Neural progenitor cell (in vitro differentiated cells): Measurements from ENCODE around the gene ASIC3. TPM values are rescaled to one million over a fixed set of nuclear protein-coding genes. Genes with fewer than 3 reads are reported as not detected.

Source experiments
- DNase-seq: peaks from one replicate; pipeline ENCODE4 v3.0.0-alpha.2; 2016; ENCODE audit warnings: low spot score
- H2AFZ ChIP-seq: fragments of 200-600 bp; sonication (generic); replicated peaks from 2 replicates; pipeline ENCODE4 v1.6.1; 2016; ENCODE audit warnings: antibody characterized with exemption
- H3F3A ChIP-seq: fragments of 200-600 bp; sonication (generic); 2 replicates; pipeline ENCODE4 v1.6.1; 2016; ENCODE audit warnings: antibody characterized with exemption, low read depth
- H3K27ac ChIP-seq: fragments of 200-600 bp; sonication (generic); 2 replicates; pipeline ENCODE4 v1.5.1; 2016; ENCODE audit warnings: mild to moderate bottlenecking
- H3K27me3 ChIP-seq: fragments of 200-600 bp; sonication (generic); 2 replicates; pipeline ENCODE4 v1.6.1; 2016; ENCODE audit warnings: mild to moderate bottlenecking, moderate library complexity
- H3K36me3 ChIP-seq: fragments of 200-600 bp; sonication (generic); 2 replicates; pipeline ENCODE4 v1.5.1; 2016
- H3K4me1 ChIP-seq: fragments of 200-600 bp; sonication (generic); 2 replicates; pipeline ENCODE4 v1.6.1; 2016; ENCODE audit warnings: mixed run types
- H3K4me2 ChIP-seq: fragments of 200-600 bp; sonication (generic); 2 replicates; pipeline ENCODE4 v1.6.1; 2016
- H3K4me3 ChIP-seq: fragments of 200-600 bp; sonication (generic); 2 replicates; pipeline ENCODE4 v1.5.1; 2016
- H3K79me2 ChIP-seq: fragments of 200-600 bp; sonication (generic); 2 replicates; pipeline ENCODE4 v1.6.1; 2016; ENCODE audit warnings: low read depth
- H3K9ac ChIP-seq: fragments of 200-600 bp; sonication (generic); 2 replicates; pipeline ENCODE4 v1.6.1; 2016
- H3K9me3 ChIP-seq: fragments of 200-600 bp; sonication (generic); 2 replicates; pipeline ENCODE4 v1.5.1; 2016; ENCODE audit warnings: low read depth
- H4K20me1 ChIP-seq: fragments of 200-600 bp; sonication (generic); 2 replicates; pipeline ENCODE4 v1.6.1; 2016; ENCODE audit warnings: low read depth
- H3K27ac Mint-ChIP-seq: 3 replicates; pipeline ENCODE4 v1.8.0; 2021; ENCODE audit warnings: mixed read lengths
- H3K27me3 Mint-ChIP-seq: 2 replicates; pipeline ENCODE4 v1.8.0; 2022; ENCODE audit warnings: low read depth, mild to moderate bottlenecking, inconsistent platforms, moderate library complexity, mixed read lengths; ENCODE audit not compliant: insufficient read depth
- H3K36me3 Mint-ChIP-seq: 3 replicates; pipeline ENCODE4 v1.8.0; 2021; ENCODE audit warnings: mixed read lengths
- H3K4me1 Mint-ChIP-seq: 3 replicates; pipeline ENCODE4 v1.8.0; 2021; ENCODE audit warnings: mixed read lengths
- H3K4me3 Mint-ChIP-seq: 3 replicates; pipeline ENCODE4 v1.8.0; 2021; ENCODE audit warnings: mild to moderate bottlenecking, moderate library complexity, mixed read lengths
- H3K9me3 Mint-ChIP-seq: 3 replicates; pipeline ENCODE4 v1.8.0; 2020; ENCODE audit warnings: mixed read lengths
- EZH2 ChIP-seq: fragments of 200-600 bp; sonication (generic); IDR thresholded peaks from 2 replicates; pipeline ENCODE4 v1.6.1; 2017; ENCODE audit warnings: antibody characterized with exemption, mild to moderate bottlenecking, moderate library complexity
- EZH2phosphoT487 ChIP-seq: fragments of 200-600 bp; sonication (generic); IDR thresholded peaks from 2 replicates; pipeline ENCODE4 v1.6.1; 2017; ENCODE audit warnings: antibody characterized with exemption
- total RNA-seq: library from RNA; depleted of rRNA; stranded (reverse); fragments of >200 nt; gene quantifications from 2 replicates; pipeline ENCODE4 v1.2.3, GENCODE V29; 2015; ENCODE audit warnings: low replicate concordance
- TF ChIP-seq, protein P1 (sequence below): fragments of 200-600 bp; sonication (generic); IDR thresholded peaks from 2 replicates; pipeline ENCODE4 v1.5.1; 2017; ENCODE audit warnings: antibody characterized with exemption, mild to moderate bottlenecking

ASIC3 gene
- total RNA-seq, 1 donor from 2014 or later: not detected

DNA sequence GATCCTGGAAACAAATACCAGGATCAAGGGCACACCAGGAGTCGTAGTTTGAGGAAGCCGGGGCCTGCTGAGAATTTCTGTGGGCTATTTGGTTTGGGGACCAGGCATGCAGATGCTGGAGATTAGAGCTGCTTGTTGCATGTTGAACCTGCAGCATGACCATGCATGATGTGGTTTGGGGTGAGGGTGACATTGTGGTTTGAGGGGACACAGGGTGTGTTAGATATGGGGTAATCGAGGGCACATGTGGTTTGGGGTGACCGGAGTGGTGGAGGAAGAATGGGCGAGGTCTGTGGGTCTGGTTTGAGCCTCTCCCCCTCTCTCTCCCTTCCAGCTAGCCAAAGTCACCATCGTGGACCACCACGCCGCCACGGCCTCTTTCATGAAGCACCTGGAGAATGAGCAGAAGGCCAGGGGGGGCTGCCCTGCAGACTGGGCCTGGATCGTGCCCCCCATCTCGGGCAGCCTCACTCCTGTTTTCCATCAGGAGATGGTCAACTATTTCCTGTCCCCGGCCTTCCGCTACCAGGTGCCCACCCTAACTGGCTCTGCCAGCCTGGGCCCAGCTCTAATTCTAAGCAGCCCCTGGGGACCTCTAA is 47.3 kb upstream of the ASIC3 start:
- Histone ChIP-seq H3K27me3 (no peaks in the 10 kb centered on the region), H3K27ac (no peak overlapping the region), H3F3A (no peaks in the 10 kb centered on the region), H3K36me3 (no peaks in the 10 kb centered on the region), H3K9me3 (no peaks in the 10 kb centered on the region), H3K9ac (no peak overlapping the region), H3K4me2 (no peak overlapping the region), H3K4me1 (peaks cover 8% of the 10 kb centered on the region), H4K20me1 (no peaks in the 10 kb centered on the region), H3K4me3 (no peak overlapping the region), H3K79me2 (no peaks in the 10 kb centered on the region), H2AFZ (no peak overlapping the region)
- Mint-ChIP-seq H3K4me3 (no peak overlapping the region), H3K27ac (peak overlapping the region; percentile 40), H3K4me1 (peaks cover 9% of the 10 kb centered on the region), H3K27me3 (peaks cover 5% of the 10 kb centered on the region), H3K36me3 (no peaks in the 10 kb centered on the region), H3K9me3 (no peaks in the 10 kb centered on the region)
- DNase-seq: no peak
- TF ChIP-seq EZH2 (no peak), EZH2phosphoT487 (no peak)
- TF ChIP-seq, protein P1, sequence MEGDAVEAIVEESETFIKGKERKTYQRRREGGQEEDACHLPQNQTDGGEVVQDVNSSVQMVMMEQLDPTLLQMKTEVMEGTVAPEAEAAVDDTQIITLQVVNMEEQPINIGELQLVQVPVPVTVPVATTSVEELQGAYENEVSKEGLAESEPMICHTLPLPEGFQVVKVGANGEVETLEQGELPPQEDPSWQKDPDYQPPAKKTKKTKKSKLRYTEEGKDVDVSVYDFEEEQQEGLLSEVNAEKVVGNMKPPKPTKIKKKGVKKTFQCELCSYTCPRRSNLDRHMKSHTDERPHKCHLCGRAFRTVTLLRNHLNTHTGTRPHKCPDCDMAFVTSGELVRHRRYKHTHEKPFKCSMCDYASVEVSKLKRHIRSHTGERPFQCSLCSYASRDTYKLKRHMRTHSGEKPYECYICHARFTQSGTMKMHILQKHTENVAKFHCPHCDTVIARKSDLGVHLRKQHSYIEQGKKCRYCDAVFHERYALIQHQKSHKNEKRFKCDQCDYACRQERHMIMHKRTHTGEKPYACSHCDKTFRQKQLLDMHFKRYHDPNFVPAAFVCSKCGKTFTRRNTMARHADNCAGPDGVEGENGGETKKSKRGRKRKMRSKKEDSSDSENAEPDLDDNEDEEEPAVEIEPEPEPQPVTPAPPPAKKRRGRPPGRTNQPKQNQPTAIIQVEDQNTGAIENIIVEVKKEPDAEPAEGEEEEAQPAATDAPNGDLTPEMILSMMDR: no peak

DNA sequence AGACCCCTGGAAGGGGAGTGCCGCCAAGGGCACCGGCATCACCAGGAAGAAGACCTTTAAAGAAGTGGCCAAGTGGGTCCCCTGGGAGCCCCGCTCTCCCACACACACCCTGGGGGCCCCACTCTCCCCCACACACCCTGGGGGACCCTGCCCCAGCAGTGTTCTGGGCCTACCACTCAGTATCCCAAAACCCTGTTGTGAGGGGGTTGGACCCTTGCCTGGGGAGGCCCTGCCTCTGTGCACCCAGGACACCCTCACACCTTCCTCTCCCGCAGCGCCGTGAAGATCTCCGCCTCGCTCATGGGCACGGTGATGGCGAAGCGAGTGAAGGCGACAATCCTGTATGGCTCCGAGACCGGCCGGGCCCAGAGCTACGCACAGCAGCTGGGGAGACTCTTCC is 46.8 kb upstream of the ASIC3 start:
- H3F3A ChIP-seq: no peaks in the 10 kb centered on the region
- Mint-ChIP-seq H3K9me3 (no peaks in the 10 kb centered on the region), H3K27ac (no peak overlapping the region), H3K4me1 (peaks cover 12% of the 10 kb centered on the region), H3K36me3 (no peaks in the 10 kb centered on the region), H3K27me3 (peaks cover 8% of the 10 kb centered on the region), H3K4me3 (no peak overlapping the region)
- no peak for TF ChIP-seq EZH2phosphoT487
- TF ChIP-seq EZH2: no peak
- TF ChIP-seq, protein P1: no peak
- H3K9ac ChIP-seq: no peak overlapping the region
- no peak for DNase-seq
- no peaks in the 10 kb centered on the region for H4K20me1 ChIP-seq
- H3K36me3 ChIP-seq: no peaks in the 10 kb centered on the region
- H3K79me2 ChIP-seq: no peaks in the 10 kb centered on the region
- no peak overlapping the region for H3K4me3 ChIP-seq
- no peak overlapping the region for H3K27ac ChIP-seq
- H3K9me3 ChIP-seq: no peaks in the 10 kb centered on the region
- H3K4me1 ChIP-seq: peaks cover 4% of the 10 kb centered on the region
- no peak overlapping the region for H3K4me2 ChIP-seq
- no peak overlapping the region for H2AFZ ChIP-seq
- no peaks in the 10 kb centered on the region for H3K27me3 ChIP-seq

DNA sequence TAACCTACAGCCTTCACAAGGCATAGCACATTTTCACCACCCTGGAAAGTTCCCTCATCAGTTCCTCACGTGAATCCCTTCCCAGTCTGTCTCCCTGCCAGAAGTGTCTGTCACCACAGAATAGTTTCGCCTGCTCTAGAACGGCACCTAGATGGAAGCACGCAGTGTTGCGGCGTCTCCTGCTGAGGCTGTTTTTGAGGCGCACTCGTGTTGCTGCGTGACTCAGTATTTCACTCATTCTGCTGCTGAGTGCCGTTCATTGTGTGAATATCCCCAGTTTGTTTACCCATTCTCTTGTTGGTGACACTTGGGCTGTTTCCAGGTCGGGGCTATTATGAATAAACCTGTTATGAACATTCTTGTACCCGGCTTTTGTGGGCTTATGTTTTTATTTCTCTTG is 44.8 kb upstream of the ASIC3 start:
- H3K36me3 ChIP-seq: no peaks in the 10 kb centered on the region
- H3K4me1 Mint-ChIP-seq: peaks cover 17% of the 10 kb centered on the region

More for the DNA sequence above, 44.8 kb upstream of the ASIC3 start:
- Histone ChIP-seq H3K4me3 (no peak overlapping the region), H4K20me1 (no peaks in the 10 kb centered on the region), H3K27me3 (no peaks in the 10 kb centered on the region), H3K9me3 (no peaks in the 10 kb centered on the region), H3K4me2 (no peak overlapping the region), H3F3A (peaks cover 11% of the 10 kb centered on the region), H3K79me2 (no peaks in the 10 kb centered on the region), H3K27ac (no peak overlapping the region), H3K4me1 (peaks cover 6% of the 10 kb centered on the region), H3K9ac (no peak overlapping the region), H2AFZ (no peak overlapping the region)
- H3K4me3 Mint-ChIP-seq: no peak overlapping the region
- peaks cover 1% of the 10 kb centered on the region for H3K9me3 Mint-ChIP-seq
- DNase-seq: no peak
- peak overlapping the region; percentile 55 for H3K27ac Mint-ChIP-seq
- peaks cover 14% of the 10 kb centered on the region for H3K27me3 Mint-ChIP-seq
- TF ChIP-seq EZH2: no peak
- TF ChIP-seq, protein P1: no peak
- H3K36me3 Mint-ChIP-seq: no peaks in the 10 kb centered on the region
